ENCODE data around the gene B3GALT5.

GRCh38 chr21:39604951-39605350 lies 7.8 kb upstream of the B3GALT5 start:
- TF ChIP-seq, protein P1, sequence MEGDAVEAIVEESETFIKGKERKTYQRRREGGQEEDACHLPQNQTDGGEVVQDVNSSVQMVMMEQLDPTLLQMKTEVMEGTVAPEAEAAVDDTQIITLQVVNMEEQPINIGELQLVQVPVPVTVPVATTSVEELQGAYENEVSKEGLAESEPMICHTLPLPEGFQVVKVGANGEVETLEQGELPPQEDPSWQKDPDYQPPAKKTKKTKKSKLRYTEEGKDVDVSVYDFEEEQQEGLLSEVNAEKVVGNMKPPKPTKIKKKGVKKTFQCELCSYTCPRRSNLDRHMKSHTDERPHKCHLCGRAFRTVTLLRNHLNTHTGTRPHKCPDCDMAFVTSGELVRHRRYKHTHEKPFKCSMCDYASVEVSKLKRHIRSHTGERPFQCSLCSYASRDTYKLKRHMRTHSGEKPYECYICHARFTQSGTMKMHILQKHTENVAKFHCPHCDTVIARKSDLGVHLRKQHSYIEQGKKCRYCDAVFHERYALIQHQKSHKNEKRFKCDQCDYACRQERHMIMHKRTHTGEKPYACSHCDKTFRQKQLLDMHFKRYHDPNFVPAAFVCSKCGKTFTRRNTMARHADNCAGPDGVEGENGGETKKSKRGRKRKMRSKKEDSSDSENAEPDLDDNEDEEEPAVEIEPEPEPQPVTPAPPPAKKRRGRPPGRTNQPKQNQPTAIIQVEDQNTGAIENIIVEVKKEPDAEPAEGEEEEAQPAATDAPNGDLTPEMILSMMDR (conservative IDR thresholded peaks at IDR 0.05; ENCODE audit: low read depth, low read length), result no peak
- TF ChIP-seq EZH2 (IDR thresholded peaks at IDR 0.05; ENCODE audit: low read length, unreplicated experiment) (no peak), EZH2phosphoT487 (IDR thresholded peaks at IDR 0.05; ENCODE audit: borderline replicate concordance, low read length) (no peak)

Data from PC-3 (cell line).